SK-N-MC (cell line): ENCODE results near the gene TXNRD1.

Experiments
- DNase-seq: peaks from one replicate; pipeline ENCODE4 v3.0.0-alpha.2; 2011; ENCODE audit warnings: low read depth, low spot score
- H3K27ac ChIP-seq: fragments of 200-600 bp; sonication (generic); 2 replicates; pipeline ENCODE4 v1.5.1; 2016; ENCODE audit warnings: mixed run types
- H3K36me3 ChIP-seq: fragments of 200-600 bp; sonication (generic); 2 replicates; pipeline ENCODE4 v1.6.1; 2017; ENCODE audit warnings: antibody characterized with exemption, low read length, mixed read lengths; ENCODE audit not compliant: insufficient read depth
- H3K4me3 ChIP-seq: fragments of 200-600 bp; sonication (generic); 2 replicates; pipeline ENCODE4 v1.5.1; 2016
- H3K9ac ChIP-seq: fragments of 200-600 bp; sonication (generic); 2 replicates; pipeline ENCODE4 v1.8.0; 2017; ENCODE audit warnings: mixed run types, mixed read lengths; ENCODE audit not compliant: insufficient read length
- H3K9me3 ChIP-seq: fragments of 200-600 bp; sonication (generic); 2 replicates; pipeline ENCODE4 v1.6.1; 2017; ENCODE audit warnings: low read depth, mild to moderate bottlenecking, antibody characterized with exemption, low read length, moderate library complexity, mixed read lengths
- EZH2 ChIP-seq: fragments of 200-600 bp; sonication (generic); IDR thresholded peaks from one replicate; pipeline ENCODE4 v1.6.1; 2017; ENCODE audit warnings: antibody characterized with exemption
- FOXP2 ChIP-seq: optimal IDR thresholded peaks from 2 replicates; pipeline ENCODE3; 2011; ENCODE audit warnings: mild to moderate bottlenecking, moderate library complexity; ENCODE audit not compliant: insufficient read depth; ENCODE audit errors: extremely low read length, control extremely low read depth
- POLR2AphosphoS5 ChIP-seq: IDR thresholded peaks from 2 replicates; pipeline ENCODE4 v1.6.1; 2012; ENCODE audit warnings: mild to moderate bottlenecking, low read depth, low read length, borderline replicate concordance

TXNRD1 gene

DNA sequence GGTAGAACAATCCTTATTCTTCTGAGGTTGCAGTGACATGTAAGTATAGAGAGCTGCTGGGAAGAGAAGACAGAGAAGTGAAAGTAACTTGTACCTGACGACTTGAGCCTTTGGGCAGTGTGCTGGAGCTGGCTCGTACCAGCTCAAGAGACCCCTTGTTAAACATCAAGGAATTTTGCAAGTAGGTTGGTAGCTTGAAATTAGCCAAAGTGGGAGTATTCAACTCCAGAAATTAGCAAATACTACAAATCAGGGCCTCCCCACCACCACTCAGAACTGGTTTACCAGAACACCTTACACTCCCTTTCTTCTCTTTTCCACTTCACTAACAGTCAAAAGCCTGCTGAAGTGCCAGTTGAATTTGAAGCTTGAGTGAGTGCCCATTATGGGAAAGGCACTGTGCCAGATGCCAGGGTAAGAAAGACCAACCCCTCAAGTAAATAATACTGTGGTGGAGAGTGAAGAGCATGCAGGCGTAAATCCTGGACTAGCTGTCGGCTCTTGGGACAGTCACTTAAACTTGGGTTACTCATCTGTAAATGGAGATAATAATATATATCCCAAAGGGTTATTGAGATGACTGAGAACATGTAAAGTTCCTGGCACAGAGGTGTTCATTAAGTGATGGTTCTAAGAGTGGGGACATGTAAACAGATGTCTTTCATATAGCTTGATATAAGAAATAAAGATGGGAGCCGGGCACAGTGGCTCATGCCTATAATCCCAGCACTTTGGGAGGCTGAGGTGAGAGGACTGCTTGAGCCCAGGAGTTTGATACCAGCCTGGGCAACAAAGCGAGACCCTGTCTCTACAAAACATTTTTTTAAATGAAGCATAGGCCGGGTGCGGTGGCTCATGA, 60.9 kb downstream of the TXNRD1 start:
- Histone ChIP-seq H3K9ac (no peak overlapping the region), H3K27ac (no peak overlapping the region), H3K36me3 (no peaks in the 10 kb centered on the region), H3K4me3 (no peak overlapping the region), H3K9me3 (no peaks in the 10 kb centered on the region)
- no peak for DNase-seq
- TF ChIP-seq EZH2 = no peak
- no peak for TF ChIP-seq POLR2AphosphoS5
- TF ChIP-seq FOXP2 = no peak

GRCh38 chr12:104279164-104279563, 63.6 kb downstream of the TXNRD1 start:
- no peak for DNase-seq
- Histone ChIP-seq H3K27ac (no peak overlapping the region), H3K9me3 (no peaks in the 10 kb centered on the region), H3K9ac (no peak overlapping the region), H3K4me3 (no peak overlapping the region), H3K36me3 (no peaks in the 10 kb centered on the region)
- TF ChIP-seq EZH2 (no peak), POLR2AphosphoS5 (no peak), FOXP2 (no peak)

DNA sequence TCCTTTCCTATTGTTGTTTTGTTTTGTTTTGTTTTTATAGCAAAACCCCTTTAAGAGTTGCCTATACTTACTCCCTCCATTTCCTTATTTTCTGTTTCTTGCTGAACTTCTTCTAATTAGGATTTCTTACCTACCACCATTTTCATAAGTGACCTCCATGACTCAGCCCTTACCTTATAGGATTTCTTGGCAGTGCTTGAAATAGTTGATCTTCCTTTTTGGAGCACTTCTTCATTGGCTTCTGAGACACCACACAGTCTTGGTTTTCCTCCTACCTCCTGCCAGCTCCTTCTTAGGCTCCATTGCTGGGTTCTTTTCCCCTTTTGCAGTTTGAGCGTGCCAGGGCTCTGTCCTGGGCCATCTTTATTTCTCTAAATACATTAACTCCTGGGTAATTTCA, 64.5 kb downstream of the TXNRD1 start:
- Histone ChIP-seq H3K36me3 (no peaks in the 10 kb centered on the region), H3K9ac (no peak overlapping the region), H3K27ac (no peak overlapping the region), H3K4me3 (no peak overlapping the region), H3K9me3 (no peaks in the 10 kb centered on the region)
- no peak for DNase-seq
- no peak for TF ChIP-seq POLR2AphosphoS5
- no peak for TF ChIP-seq FOXP2
- no peak for TF ChIP-seq EZH2

- no peak overlapping the region for H3K4me3 ChIP-seq
Observed at GRCh38 chr12:104280717-104281458, 65.3 kb downstream of the TXNRD1 start.

GRCh38 chr12:104281636-104282035, 66.1 kb downstream of the TXNRD1 start:
- no peaks in the 10 kb centered on the region for H3K9me3 ChIP-seq
- H3K36me3 ChIP-seq = no peaks in the 10 kb centered on the region
- H3K9ac ChIP-seq = no peak overlapping the region
- H3K27ac ChIP-seq = no peak overlapping the region
- H3K4me3 ChIP-seq = no peak overlapping the region
- no peak for TF ChIP-seq EZH2
- TF ChIP-seq POLR2AphosphoS5 = no peak
- TF ChIP-seq FOXP2 = no peak
- no peak for DNase-seq

More at GRCh38 chr12:104280717-104281458, 65.3 kb downstream of the TXNRD1 start:
- no peaks in the 10 kb centered on the region for H3K36me3 ChIP-seq
- H3K9me3 ChIP-seq = no peaks in the 10 kb centered on the region
- H3K27ac ChIP-seq = no peak overlapping the region
- TF ChIP-seq FOXP2 = no peak
- H3K9ac ChIP-seq = no peak overlapping the region
- no peak for DNase-seq

GRCh38 chr12:104282109-104282508, 66.5 kb downstream of the TXNRD1 start:
- DNase-seq = no peak
- H3K36me3 ChIP-seq = no peaks in the 10 kb centered on the region
- TF ChIP-seq FOXP2 = no peak
- TF ChIP-seq POLR2AphosphoS5 = no peak
- TF ChIP-seq EZH2 = no peak
- H3K4me3 ChIP-seq = no peak overlapping the region
- H3K27ac ChIP-seq = no peak overlapping the region
- H3K9ac ChIP-seq = no peak overlapping the region
- H3K9me3 ChIP-seq = no peaks in the 10 kb centered on the region

- Histone ChIP-seq H3K36me3 (peaks cover 14% of the 10 kb centered on the region), H3K4me3 (peak overlapping the region; percentile 88), H3K9ac (peak overlapping the region; percentile 88), H3K27ac (peak overlapping the region; percentile 98), H3K9me3 (no peaks in the 10 kb centered on the region)
- TF ChIP-seq POLR2AphosphoS5 (no peak), FOXP2 (no peak), EZH2 (no peak)
- no peak for DNase-seq
Observed at GRCh38 chr12:104285740-104286515, 70.3 kb downstream of the TXNRD1 start.
